GM23338 (cell line): ENCODE measurements around the gene CLC. TPM values are rescaled to one million over a fixed set of nuclear protein-coding genes. Genes with fewer than 3 reads are reported as not detected.

ENCODE experiments used
- ATAC-seq: fragments of 200-7000 bp; cut with Tn5 transposase; 3 replicates; pipeline ENCODE4 v1.9.1; 2020
- DNase-seq: peaks from one replicate; pipeline ENCODE4 v3.0.0-alpha.2; 2015; ENCODE audit warnings: low spot score
- H2AFZ ChIP-seq: fragments of 200-600 bp; sonication (generic); 2 replicates; pipeline ENCODE4 v1.8.0; 2016; ENCODE audit warnings: antibody characterized with exemption, mild to moderate bottlenecking, moderate library complexity
- H3F3A ChIP-seq: fragments of 200-600 bp; sonication (generic); replicated peaks from 2 replicates; pipeline ENCODE4 v1.8.0; 2017; ENCODE audit warnings: antibody characterized with exemption, mixed run types, low read depth
- H3K27ac ChIP-seq: fragments of 200-600 bp; sonication (generic); 2 replicates; pipeline ENCODE4 v1.6.1; 2016; ENCODE audit warnings: low read depth
- H3K27me3 ChIP-seq: fragments of 200-600 bp; sonication (generic); 2 replicates; pipeline ENCODE4 v1.8.0; 2016; ENCODE audit warnings: mild to moderate bottlenecking, mixed run types, moderate library complexity; ENCODE audit not compliant: insufficient read depth
- H3K36me3 ChIP-seq: fragments of 200-600 bp; sonication (generic); 2 replicates; pipeline ENCODE4 v1.8.0; 2016; ENCODE audit warnings: mild to moderate bottlenecking; ENCODE audit not compliant: insufficient read depth
- H3K4me1 ChIP-seq: fragments of 200-600 bp; sonication (generic); 2 replicates; pipeline ENCODE4 v1.8.0; 2016; ENCODE audit warnings: mild to moderate bottlenecking, moderate library complexity; ENCODE audit not compliant: insufficient read depth
- H3K4me2 ChIP-seq: fragments of 200-600 bp; sonication (generic); 2 replicates; pipeline ENCODE4 v1.7.1; 2017; ENCODE audit warnings: mixed run types
- H3K4me3 ChIP-seq: fragments of 200-600 bp; sonication (generic); 2 replicates; pipeline ENCODE4 v1.6.1; 2016; ENCODE audit warnings: mixed run types
- H3K79me2 ChIP-seq: fragments of 200-600 bp; sonication (generic); replicated peaks from 2 replicates; pipeline ENCODE4 v1.8.0; 2017; ENCODE audit warnings: mild to moderate bottlenecking; ENCODE audit not compliant: insufficient read depth
- H3K9me2 ChIP-seq: fragments of 200-600 bp; sonication (generic); 2 replicates; pipeline ENCODE4 v1.8.0; 2017; ENCODE audit not compliant: insufficient read depth
- H4K20me1 ChIP-seq: fragments of 200-600 bp; sonication (generic); replicated peaks from 2 replicates; pipeline ENCODE4 v1.8.0; 2017; ENCODE audit warnings: mild to moderate bottlenecking; ENCODE audit not compliant: insufficient read depth
- H3K27ac Mint-ChIP-seq: 2 replicates; pipeline ENCODE4 v1.8.0; 2020; ENCODE audit warnings: inconsistent platforms, mild to moderate bottlenecking, moderate library complexity, mixed read lengths
- H3K27me3 Mint-ChIP-seq: 3 replicates; pipeline ENCODE4 v1.8.0; 2022; ENCODE audit warnings: low read depth, mild to moderate bottlenecking, moderate library complexity, mixed read lengths, inconsistent platforms; ENCODE audit not compliant: insufficient read depth, poor library complexity
- H3K36me3 Mint-ChIP-seq: 3 replicates; pipeline ENCODE4 v1.8.0; 2021; ENCODE audit warnings: low read depth, mild to moderate bottlenecking, inconsistent platforms, moderate library complexity, mixed read lengths
- H3K4me1 Mint-ChIP-seq: 3 replicates; pipeline ENCODE4 v1.8.0; 2020; ENCODE audit warnings: mild to moderate bottlenecking, inconsistent platforms, mixed read lengths
- H3K4me3 Mint-ChIP-seq: 3 replicates; pipeline ENCODE4 v1.8.0; 2021; ENCODE audit warnings: moderate library complexity, mild to moderate bottlenecking, inconsistent platforms, mixed read lengths
- H3K9me3 Mint-ChIP-seq: 3 replicates; pipeline ENCODE4 v1.8.0; 2020; ENCODE audit warnings: moderate library complexity, mild to moderate bottlenecking, inconsistent platforms, mixed read lengths
- CTCF ChIP-seq, 2 experiments: fragments of 200-600 bp in 1 of 2; sonication (generic) in 1 of 2; conservative IDR thresholded peaks; 2 replicates each; pipeline versions ENCODE4 v1.5.1 to v1.6.1; 2016 to 2017; ENCODE audit warnings: antibody characterized with exemption in 2 of 2, low read depth in 2 of 2, mild to moderate bottlenecking in 2 of 2, moderate library complexity in 1 of 2
- ETS1 ChIP-seq: IDR thresholded peaks from 2 replicates; pipeline ENCODE4 v1.6.1; 2016; ENCODE audit warnings: antibody characterized with exemption
- EZH2 ChIP-seq: fragments of 200-600 bp; sonication (generic); IDR thresholded peaks from one replicate; pipeline ENCODE4 v1.8.0; 2017; ENCODE audit warnings: antibody characterized with exemption, mild to moderate bottlenecking, low read depth; ENCODE audit not compliant: unreplicated experiment
- JUNB ChIP-seq: IDR thresholded peaks from one replicate; pipeline ENCODE4 v1.6.1; 2016; ENCODE audit warnings: antibody characterized with exemption; ENCODE audit not compliant: unreplicated experiment
- NANOG ChIP-seq: IDR thresholded peaks from 2 replicates; pipeline ENCODE4 v1.6.1; 2016; ENCODE audit warnings: antibody characterized with exemption, borderline replicate concordance
- POLR2AphosphoS5 ChIP-seq: IDR thresholded peaks from 2 replicates; pipeline ENCODE4 v1.6.1; 2016; ENCODE audit warnings: antibody characterized with exemption, low read depth
- REST ChIP-seq: IDR thresholded peaks from one replicate; pipeline ENCODE4 v1.6.1; 2018; ENCODE audit warnings: antibody characterized with exemption; ENCODE audit not compliant: unreplicated experiment
- ZNF331 ChIP-seq: fragments of 250-450 bp; sonication (Bioruptor Pico); IDR thresholded peaks from 2 replicates; pipeline ENCODE4 v1.5.0; 2020; ENCODE audit warnings: low read depth, mild to moderate bottlenecking, moderate library complexity
- ZNF462 ChIP-seq: fragments of 250-450 bp; sonication (Bioruptor Pico); IDR thresholded peaks from 2 replicates; pipeline ENCODE4 v1.5.0; 2020; ENCODE audit warnings: mild to moderate bottlenecking, moderate library complexity
- polyA plus RNA-seq: library from polyadenylated mRNA; unstranded; fragments of >200 nt; fragmentation: Nextera tagmentation; extraction: Ambion mirVana; gene quantifications from 2 replicates; pipeline ENCODE4 v1.2.1, GENCODE V29; 2016
- total RNA-seq: library from RNA; depleted of rRNA; stranded (reverse); fragments of >200 nt; shearing (Covaris generic); gene quantifications from 2 replicates; pipeline ENCODE4 v1.2.3, GENCODE V29; 2014

Gene CLC
- total and polyA plus RNA-seq, 2 experiments from 2014 or later = not detected

- no peak overlapping the region for H3K27ac ChIP-seq
- H3K36me3 Mint-ChIP-seq = no peaks in the 10 kb centered on the region
- no peaks in the 10 kb centered on the region for H3F3A ChIP-seq
- no peaks in the 10 kb centered on the region for H3K36me3 ChIP-seq
- peaks cover 3% of the 10 kb centered on the region; the same call in 1 of the 3 replicates for H3K4me1 Mint-ChIP-seq
- H2AFZ ChIP-seq = no peak overlapping the region
- no peak for DNase-seq
- no peak overlapping the region for H3K27ac Mint-ChIP-seq
- no peaks in the 10 kb centered on the region for H3K27me3 ChIP-seq
- no peak for ATAC-seq
- H3K9me3 Mint-ChIP-seq = no peaks in the 10 kb centered on the region
- no peaks in the 10 kb centered on the region for H4K20me1 ChIP-seq
- no peak overlapping the region for H3K4me3 Mint-ChIP-seq
- peaks cover 3% of the 10 kb centered on the region; the same call in 1 of the 2 replicates for H3K9me2 ChIP-seq
- H3K4me3 ChIP-seq = no peak overlapping the region
- H3K27me3 Mint-ChIP-seq = no peaks in the 10 kb centered on the region
- TF ChIP-seq ZNF331 (CRISPR knock-in tag) (no peak), ZNF462 (CRISPR knock-in tag) (no peak), POLR2AphosphoS5 (no peak)
- H3K4me2 ChIP-seq = no peak overlapping the region
- H3K4me1 ChIP-seq = no peaks in the 10 kb centered on the region
- no peaks in the 10 kb centered on the region for H3K79me2 ChIP-seq
Observed at GRCh38 chr19:39695759-39696158, 42.1 kb downstream of the CLC start.

GRCh38 chr19:39692822-39693221 lies 45.0 kb downstream of the CLC start:
- no peaks in the 10 kb centered on the region for H3K27me3 ChIP-seq
- no peaks in the 10 kb centered on the region for H4K20me1 ChIP-seq
- no peaks in the 10 kb centered on the region for H3K27me3 Mint-ChIP-seq
- H3K4me3 Mint-ChIP-seq = no peak overlapping the region
- no peaks in the 10 kb centered on the region for H3K79me2 ChIP-seq
- H3K4me3 ChIP-seq = no peak overlapping the region
- H3K36me3 Mint-ChIP-seq = no peaks in the 10 kb centered on the region
- no peaks in the 10 kb centered on the region for H3F3A ChIP-seq
- H3K27ac ChIP-seq = no peak overlapping the region
- ATAC-seq (no peak), DNase-seq (no peak)
- H3K4me1 Mint-ChIP-seq = peaks cover 3% of the 10 kb centered on the region; the same call in 1 of the 3 replicates
- H2AFZ ChIP-seq = no peak overlapping the region
- H3K4me2 ChIP-seq = no peak overlapping the region
- no peak overlapping the region for H3K27ac Mint-ChIP-seq
- no peaks in the 10 kb centered on the region for H3K4me1 ChIP-seq
- no peaks in the 10 kb centered on the region for H3K36me3 ChIP-seq
- no peaks in the 10 kb centered on the region for H3K9me3 Mint-ChIP-seq
- H3K9me2 ChIP-seq = no peaks in the 10 kb centered on the region
- no peak for TF ChIP-seq NANOG
- TF ChIP-seq CTCF (conservative IDR thresholded peaks at IDR 0.05; ENCODE audit: low read depth in 2 of 2) = no peak
- TF ChIP-seq POLR2AphosphoS5 = no peak
- TF ChIP-seq EZH2 = no peak
- TF ChIP-seq REST = no peak
- no peak for TF ChIP-seq JUNB
- TF ChIP-seq ZNF331 (CRISPR knock-in tag) = no peak
- TF ChIP-seq ETS1 = no peak
